ENCODE data around the gene WDR17. TPM values are rescaled to one million over a fixed set of nuclear protein-coding genes. Genes with fewer than 3 reads are reported as not detected.

Gene WDR17
- total RNA-seq (2022; extraction: Qiagen RNA extraction; ENCODE audit: low read depth) = 1.2 to 3.3 TPM (median 1.8 TPM) in 5 replicates

GRCh38 chr4:176065435-176066291 is at the start of gene WDR17:
TSS of gene WDR17 (plus strand) at chr4:176065841. CDS start at chr4:176111581, 45,740 bp downstream.

GRCh38 chr4:176195184-176195978 is 129.7 kb downstream of the WDR17 start, which contains the start of gene SPATA4:
TSS of gene SPATA4 (minus strand) at chr4:176195585. CDS start at chr4:176195562, 23 bp downstream.

Other genes with a start within 250 kb of the WDR17 start
- gene SPATA4, start 129.7 kb downstream of the WDR17 start, total RNA-seq (2022; extraction: Qiagen RNA extraction; ENCODE audit: low read depth) = 0.18 to 0.78 TPM (median 0.20 TPM) in 3 of 5 replicates, not detected in the others
- 0.03 to 0.13 TPM in 2 of 5 replicates, not detected in the others for gene ASB5, start 203.4 kb downstream of the WDR17 start, total RNA-seq (2022; extraction: Qiagen RNA extraction; ENCODE audit: low read depth)

Measured in A549 treated with CpdA at 1 μM for 4 hours (cell line).